HG03097 (cell line): ENCODE results near the gene AREL1.
"Not testable (repeated sequence)": the region's sequence is repeated elsewhere in the genome, so short reads cannot be mapped to it uniquely, and the experiment has no call there.

Source experiments
- ATAC-seq: cut with Tn5 transposase; IDR thresholded peaks from one replicate; pipeline ENCODE4 v1.9.1; 2021; ENCODE audit not compliant: unreplicated experiment, low FRiP score

Gene AREL1, protein sequence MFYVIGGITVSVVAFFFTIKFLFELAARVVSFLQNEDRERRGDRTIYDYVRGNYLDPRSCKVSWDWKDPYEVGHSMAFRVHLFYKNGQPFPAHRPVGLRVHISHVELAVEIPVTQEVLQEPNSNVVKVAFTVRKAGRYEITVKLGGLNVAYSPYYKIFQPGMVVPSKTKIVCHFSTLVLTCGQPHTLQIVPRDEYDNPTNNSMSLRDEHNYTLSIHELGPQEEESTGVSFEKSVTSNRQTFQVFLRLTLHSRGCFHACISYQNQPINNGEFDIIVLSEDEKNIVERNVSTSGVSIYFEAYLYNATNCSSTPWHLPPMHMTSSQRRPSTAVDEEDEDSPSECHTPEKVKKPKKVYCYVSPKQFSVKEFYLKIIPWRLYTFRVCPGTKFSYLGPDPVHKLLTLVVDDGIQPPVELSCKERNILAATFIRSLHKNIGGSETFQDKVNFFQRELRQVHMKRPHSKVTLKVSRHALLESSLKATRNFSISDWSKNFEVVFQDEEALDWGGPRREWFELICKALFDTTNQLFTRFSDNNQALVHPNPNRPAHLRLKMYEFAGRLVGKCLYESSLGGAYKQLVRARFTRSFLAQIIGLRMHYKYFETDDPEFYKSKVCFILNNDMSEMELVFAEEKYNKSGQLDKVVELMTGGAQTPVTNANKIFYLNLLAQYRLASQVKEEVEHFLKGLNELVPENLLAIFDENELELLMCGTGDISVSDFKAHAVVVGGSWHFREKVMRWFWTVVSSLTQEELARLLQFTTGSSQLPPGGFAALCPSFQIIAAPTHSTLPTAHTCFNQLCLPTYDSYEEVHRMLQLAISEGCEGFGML

DNA sequence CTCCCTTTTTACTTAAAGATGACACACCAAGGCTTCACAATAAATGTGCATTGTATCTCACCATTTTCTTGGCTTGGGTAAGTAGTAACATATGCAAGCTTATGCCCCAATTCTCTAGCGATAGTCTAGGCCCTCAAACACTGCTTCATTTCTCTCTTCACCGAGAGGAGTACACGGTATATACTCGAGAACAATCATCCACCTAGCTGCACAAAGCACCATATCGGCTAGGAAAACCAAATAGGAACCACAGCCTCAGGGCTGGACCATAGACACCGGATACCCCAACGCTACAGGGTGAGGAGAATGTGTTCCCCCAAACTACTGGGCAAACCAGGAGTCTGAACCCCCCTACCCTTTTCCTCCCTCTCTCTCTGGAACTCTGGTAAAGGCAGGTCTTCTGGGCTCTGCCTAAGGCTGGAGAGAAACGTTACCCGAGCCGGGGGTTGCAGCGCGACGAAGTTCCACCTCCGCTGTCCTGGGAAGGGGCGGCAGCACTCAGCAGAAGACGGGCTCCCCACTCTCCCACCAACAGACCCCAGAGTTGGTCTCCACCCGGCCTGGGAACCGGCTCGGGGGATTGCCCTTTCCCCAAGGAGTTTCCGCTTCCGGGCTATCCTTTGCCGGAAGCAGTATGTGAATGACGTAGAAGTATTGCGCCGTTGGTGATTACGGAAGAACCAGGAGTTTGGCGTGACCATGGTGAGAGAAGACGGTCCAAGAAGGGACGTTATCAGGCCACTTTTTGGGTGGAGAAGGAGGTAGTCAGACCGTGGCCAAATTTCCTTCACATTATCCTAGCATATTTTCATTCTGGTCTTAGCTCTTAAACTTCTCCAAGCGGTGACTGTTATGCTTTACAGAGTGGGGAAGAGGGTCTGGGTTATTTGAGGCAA is at the start of gene AREL1, which contains the start of gene FCF1:
Gene AREL1, minus strand, starts transcription at position 582 of the 896 bp plus-strand sequence. CDS start 27,465 bp downstream, outside the sequence.
Gene FCF1, plus strand, starts transcription at position 646 of the 896 bp plus-strand sequence. Its CDS starts 54 bp downstream, at position 700.
- peak; percentile 87 for ATAC-seq

- ATAC-seq: not testable (repeated sequence)
Observed at GRCh38 chr14:74758505-74758904, 45.6 kb upstream of the AREL1 start.

- ATAC-seq: no peak
Observed at GRCh38 chr14:74756326-74756725, 43.4 kb upstream of the AREL1 start.

- no peak for ATAC-seq
Observed at GRCh38 chr14:74754899-74755298, 42.0 kb upstream of the AREL1 start.

- no peak for ATAC-seq
Observed at GRCh38 chr14:74754157-74754556, 41.3 kb upstream of the AREL1 start.

DNA sequence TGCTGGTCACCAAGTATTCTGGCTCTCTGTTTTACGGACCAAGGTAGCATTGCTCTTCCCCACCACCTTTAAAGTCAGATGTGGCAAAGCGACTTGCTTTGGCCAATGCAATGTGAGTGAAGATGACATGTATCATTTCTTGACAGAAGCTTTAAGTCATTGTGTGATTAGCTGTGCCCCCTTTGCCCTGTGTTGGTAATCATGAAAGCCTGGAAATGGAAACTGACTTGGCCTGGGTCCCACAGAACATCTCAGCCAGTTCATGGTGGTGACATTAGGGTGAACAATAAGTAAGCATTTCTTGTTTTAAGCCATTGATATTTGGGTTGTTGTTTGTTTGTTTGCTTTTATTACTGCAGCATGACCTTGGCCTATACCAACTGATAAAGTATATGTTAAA is 34.4 kb upstream of the AREL1 start:
- no peak for ATAC-seq

DNA sequence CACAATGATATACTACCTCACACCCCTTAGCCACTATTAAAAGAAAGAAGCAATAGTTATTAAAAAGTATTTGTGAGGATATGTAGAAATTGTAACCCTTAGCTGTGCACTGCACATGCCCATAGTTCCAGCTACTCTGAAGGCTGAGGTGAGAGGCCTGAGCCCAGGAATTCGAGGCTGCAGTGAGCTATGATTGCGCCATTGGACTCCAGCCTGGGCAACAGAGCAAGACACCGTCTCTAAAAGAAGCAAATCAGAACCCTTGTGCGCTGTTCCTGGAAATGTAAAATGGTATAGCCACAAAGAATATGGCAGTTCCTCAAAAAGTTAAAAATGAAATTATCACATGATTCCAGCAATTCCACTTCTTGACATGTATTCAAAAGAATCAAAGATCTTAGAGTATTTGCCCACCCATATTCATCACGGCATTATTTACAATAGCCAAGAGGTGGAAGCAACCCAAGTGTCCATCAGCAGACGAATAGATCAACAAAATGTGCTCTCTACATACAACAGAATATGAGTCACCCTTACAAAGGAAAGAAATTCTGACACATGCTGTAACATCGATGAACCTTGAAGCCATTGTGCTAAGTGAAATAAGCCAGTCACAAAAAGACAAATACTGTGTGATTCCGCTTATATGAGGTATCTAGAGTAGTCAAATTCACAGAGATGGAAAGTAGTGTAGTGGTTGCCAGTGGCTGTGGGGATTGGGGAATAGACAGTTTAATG is 26.6 kb upstream of the AREL1 start:
- ATAC-seq: no peak

GRCh38 chr14:74737753-74738325 is 25.0 kb upstream of the AREL1 start:
- ATAC-seq: no peak

GRCh38 chr14:74735125-74735524 is 22.2 kb upstream of the AREL1 start:
- no peak for ATAC-seq

DNA sequence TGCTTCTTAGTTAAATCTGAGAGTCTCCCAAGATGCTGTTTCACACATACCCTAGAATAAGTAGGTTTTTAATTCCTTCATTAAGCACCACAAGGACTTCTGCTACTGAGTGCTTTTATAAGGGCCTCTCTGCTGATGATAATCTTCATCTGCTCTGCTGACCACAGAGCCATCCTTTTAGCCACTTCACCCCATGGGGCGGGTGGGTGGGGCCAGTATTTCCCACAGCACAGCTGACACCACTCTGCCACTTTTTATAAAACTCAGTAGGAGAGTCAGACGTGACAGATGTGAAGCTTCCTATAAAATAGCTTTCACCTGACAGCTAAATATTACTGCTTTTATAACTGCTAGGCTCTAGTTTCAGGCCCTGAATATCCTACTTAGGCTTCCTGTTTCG is 20.3 kb upstream of the AREL1 start:
- ATAC-seq: no peak

DNA sequence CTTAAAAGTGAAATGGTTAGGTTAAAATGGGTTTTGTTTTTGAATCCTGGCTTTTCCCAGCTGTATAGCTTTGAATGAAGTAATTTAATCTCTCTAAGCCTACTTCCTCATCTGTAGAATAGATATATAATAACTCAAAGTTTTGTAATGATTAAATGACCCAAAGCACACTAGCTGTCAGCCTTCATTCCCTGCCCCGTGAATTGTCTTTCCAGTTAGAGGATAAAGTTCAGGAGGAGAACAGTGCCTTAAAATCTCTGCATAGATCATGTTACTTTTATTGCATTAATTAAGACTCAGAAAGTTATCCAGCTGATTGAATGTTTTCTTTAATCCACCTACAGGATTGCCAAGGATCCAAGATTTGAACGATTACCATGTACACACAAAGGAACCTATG is 19.5 kb upstream of the AREL1 start:
- no peak for ATAC-seq

DNA sequence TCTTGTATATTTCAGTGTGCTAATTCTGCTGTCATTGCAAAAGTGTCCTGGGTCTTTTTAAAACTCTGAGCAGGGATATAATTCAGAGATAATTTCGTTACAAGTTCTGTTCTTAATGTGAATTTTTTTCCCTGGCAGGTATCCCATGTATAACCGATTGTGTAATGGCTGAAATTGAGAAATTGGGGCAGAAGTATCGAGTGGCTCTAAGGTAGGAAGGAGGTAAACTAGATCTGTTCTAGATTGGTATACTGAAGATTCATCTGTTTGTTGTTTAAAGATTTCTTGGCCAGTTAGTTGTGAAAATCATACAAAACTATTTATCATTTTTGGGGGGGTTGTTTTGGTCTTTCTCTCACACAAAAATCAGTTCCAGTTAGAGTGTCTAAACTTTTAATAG is 10.3 kb upstream of the AREL1 start:
- ATAC-seq: no peak

DNA sequence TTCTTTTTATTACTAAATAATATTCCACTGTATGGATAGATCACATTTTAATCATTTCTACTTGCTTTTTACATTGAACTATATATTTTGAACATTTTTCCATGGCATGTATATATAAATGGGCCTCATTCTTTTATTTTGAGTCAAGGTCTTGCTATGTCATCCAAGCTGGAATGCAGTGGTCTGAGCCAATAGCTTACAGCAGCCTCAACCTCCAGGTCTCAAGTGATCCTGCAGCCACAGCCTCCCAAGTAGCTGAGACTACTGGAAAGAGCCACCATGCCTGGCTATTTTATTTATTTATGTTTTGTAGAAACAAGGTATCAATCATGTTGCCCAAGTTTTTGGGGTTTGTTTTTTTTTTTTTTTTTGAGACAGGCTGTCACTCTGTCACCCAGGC is 7.6 kb upstream of the AREL1 start:
- no peak for ATAC-seq

DNA sequence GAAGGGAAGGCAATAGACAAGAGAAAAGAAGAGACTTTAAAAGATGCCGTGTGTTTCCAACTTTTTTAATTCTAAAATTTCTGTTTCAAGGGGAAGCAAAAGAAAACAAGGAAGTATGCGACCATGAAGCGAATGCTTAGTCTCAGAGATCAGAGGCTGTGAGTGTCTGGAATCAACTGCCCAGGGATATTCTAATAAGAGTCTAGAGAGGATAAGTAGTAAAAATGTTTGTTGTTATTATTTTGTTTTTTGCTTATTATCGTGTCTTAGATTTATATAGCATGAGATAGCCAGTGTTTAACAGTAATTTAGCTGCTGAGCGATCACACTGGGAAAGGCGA is 485 bp upstream of the AREL1 start:
- no peak for ATAC-seq

DNA sequence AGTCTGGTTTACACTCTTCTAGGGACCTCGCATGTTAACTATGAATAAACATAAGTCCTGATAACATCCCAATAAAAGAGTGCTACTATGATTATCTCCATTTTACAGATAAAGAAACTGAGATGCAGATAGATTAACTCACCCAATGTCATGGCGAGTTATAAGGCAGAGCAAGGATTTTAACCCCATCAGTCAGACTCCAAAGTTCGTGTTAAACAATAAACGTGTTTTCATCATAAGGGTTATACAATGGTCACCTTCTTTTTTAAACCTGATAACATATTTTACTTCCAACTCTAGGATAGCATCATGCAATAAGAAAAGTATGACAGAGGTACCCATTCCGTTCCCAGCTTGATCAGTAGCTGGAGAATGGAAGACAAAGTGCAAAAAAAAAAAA is 1.2 kb downstream of the AREL1 start:
- no peak for ATAC-seq

GRCh38 chr14:74710480-74710879 is 2.4 kb downstream of the AREL1 start:
- no peak for ATAC-seq

DNA sequence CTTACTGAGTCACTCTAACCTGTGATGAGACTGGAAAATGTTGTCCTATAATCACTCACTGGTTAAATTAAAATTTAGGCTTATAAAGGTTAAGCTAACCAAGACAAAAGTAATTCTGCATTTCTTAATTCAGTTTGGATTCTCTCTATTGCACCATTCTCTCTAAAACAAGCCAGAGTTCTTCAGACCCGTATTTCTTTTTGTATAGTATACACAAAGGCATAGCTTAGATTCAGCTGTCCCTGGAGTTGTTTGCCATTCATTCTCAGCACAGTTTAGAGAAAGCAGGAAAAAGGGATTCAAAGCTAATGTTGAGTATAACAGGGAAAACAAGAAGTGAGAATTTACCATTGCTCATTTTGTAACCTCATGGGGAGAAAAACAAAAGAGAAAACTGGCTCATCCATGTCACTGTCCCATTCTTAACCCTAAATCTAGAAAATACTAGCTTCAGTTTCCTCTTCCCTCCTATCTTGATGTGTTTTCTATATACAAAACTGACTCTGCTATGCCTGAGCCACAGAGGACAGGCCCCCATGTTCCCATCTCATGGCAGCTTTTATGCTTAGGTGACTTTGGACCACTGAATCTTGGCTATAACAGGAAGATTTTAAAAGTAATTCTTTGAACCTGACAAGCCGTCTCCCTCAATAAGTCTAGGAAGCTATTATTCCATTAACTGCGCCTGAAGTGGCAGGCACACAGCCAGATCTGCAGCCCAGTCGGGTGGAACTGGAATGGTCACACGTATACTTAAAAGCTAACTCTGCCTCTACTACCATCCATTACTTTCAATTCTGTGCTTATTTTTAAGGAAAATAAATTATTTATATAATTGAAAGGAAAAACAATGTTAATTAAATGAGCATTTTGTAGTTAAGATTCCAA is 7.0 kb downstream of the AREL1 start:
- no peak for ATAC-seq

GRCh38 chr14:74704656-74705055 is 8.2 kb downstream of the AREL1 start:
- ATAC-seq: no peak

GRCh38 chr14:74703043-74703442 is 9.8 kb downstream of the AREL1 start:
- no peak for ATAC-seq
